ENCODE measurements around the gene STK32B. TPM values are rescaled to one million over a fixed set of nuclear protein-coding genes. Genes with fewer than 3 reads are reported as not detected.

STK32B gene
- total and polyA plus RNA-seq, 2 donors (not counting 3 experiments of a cell fraction or from before 2014, with no cell fraction given): 5.6 to 7.8 TPM

DNA sequence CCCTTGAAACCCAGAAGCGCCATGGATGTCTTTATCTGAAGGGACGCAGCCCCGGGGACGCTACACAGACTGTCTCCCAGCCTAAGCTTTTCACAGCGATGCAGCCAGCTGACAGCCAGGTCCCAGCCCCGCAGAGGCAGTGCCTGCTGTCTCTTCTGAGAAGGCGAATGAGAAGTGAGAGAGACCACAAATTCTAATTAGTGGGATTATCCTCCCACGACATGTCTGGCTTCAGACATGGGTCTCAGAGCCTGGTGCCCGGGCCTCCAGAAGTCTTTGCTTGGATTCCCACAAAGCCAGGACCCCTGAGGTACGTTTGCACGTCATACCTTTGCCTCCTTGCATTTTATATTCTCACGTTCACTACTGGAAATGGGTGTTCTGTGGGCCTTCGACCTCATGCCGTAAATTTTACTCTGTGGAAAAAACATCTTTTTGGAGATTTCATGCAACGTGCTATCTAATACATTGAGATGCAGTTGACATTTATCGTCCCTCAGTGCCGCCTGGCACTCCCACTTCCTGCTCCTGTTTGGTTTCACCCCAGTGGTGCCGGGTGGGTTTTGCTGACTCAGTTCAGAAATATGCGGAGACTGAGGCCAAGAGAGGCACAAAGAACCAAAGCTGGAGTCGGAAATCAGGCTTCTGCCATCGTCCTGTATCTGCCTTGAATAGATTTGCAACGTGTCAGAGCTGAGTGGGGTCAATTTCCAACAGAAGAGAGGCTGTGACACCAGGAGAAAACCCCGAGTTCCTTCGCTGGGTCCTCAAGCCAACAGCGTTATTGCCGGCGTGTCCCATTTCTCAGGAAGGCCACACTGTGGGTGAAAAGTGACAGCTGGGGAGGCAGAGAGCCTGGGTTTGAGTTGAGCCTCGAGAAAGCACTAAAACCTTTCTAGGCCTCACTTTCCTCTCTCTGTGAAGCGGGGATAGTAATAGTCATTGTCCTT lies 114.4 kb downstream of the STK32B start:
- FAIRE-seq (peak; percentile 92), DNase-seq (ENCODE audit: low read depth, low spot score) (peak; percentile 42)
- H2AFZ ChIP-seq (ENCODE audit: low read depth, low read length): peak overlapping the region; percentile 62
- ChIA-PET POLR2A (interaction anchor here (0.6 kb wide), 1 partner anchor 682 kb away, joined by 3 read pairs; no protein-coding TSS in a partner anchor), CTCF (interaction anchor here (0.9 to 1.4 kb wide), 3 partner anchors 8 to 115 kb away, joined by 4 to 5 read pairs (median 4); partner anchors contain the start of gene STK32B)
- no TSS peak for BruUV-seq (replicated peaks)
- intact Hi-C loops (cut with micrococcal nuclease) (no loop called here), dilution Hi-C loops (cut with MboI; ENCODE audit: extremely low pct_ligation_motif_present, low sequenced_read_pairs) (no loop called here)
- no peaks in the 10 kb centered on the region for H4K20me1 ChIP-seq (replicated peaks; ENCODE audit: control insufficient read depth, extremely low read depth, insufficient read depth, low read length)
- TF ChIP-seq GATA2 (IDR thresholded peaks at IDR 0.05; ENCODE audit: insufficient read depth, insufficient read length, low read depth, low read length) (no peak), JUN (IDR thresholded peaks at IDR 0.05; ENCODE audit: borderline replicate concordance, insufficient read depth, insufficient read length, low read depth) (no peak), POLR2AphosphoS5 (IDR thresholded peaks at IDR 0.05; ENCODE audit: insufficient read depth, low read depth, low read length) (peak; percentile 35), FOS (IDR thresholded peaks at IDR 0.05; ENCODE audit: borderline replicate concordance, insufficient read depth, low read length) (peak; percentile 69)
- H3K4me1 ChIP-seq (ENCODE audit: control insufficient read depth, extremely low read depth, insufficient read depth, low read length): peaks cover 12% of the 10 kb centered on the region
- H3K9ac ChIP-seq (replicated peaks; ENCODE audit: extremely low read depth, insufficient read depth, low read length): no peak overlapping the region
- H3K9me1 ChIP-seq (replicated peaks; ENCODE audit: control insufficient read depth, extremely low read depth, insufficient read depth, low read length): no peaks in the 10 kb centered on the region
- no peak overlapping the region for H3K4me3 ChIP-seq (replicated peaks in 1 of 3; ENCODE audit: insufficient read depth in 1 of 3, low read depth in 1 of 3, low read length in 3 of 3)
- H3K27ac ChIP-seq (ENCODE audit: insufficient read depth, low read depth, low read length): peak overlapping the region; percentile 50
- H3K79me2 ChIP-seq (ENCODE audit: control insufficient read depth, insufficient read depth, low read length): no peaks in the 10 kb centered on the region
- no peaks in the 10 kb centered on the region for H3K9me3 ChIP-seq (replicated peaks; ENCODE audit: control insufficient read depth, insufficient read depth, low read length)
- H3K4me2 ChIP-seq (ENCODE audit: insufficient read depth, low read length): peak overlapping the region; percentile 42
- no peaks in the 10 kb centered on the region for H3K36me3 ChIP-seq (ENCODE audit: control insufficient read depth in 2 of 2, extremely low read depth in 1 of 2, insufficient read depth in 2 of 2, low read length in 2 of 2)
- H3K27me3 ChIP-seq (ENCODE audit: control insufficient read depth in 2 of 2, insufficient read depth in 2 of 2, low read length in 2 of 2): no peaks in the 10 kb centered on the region

DNA sequence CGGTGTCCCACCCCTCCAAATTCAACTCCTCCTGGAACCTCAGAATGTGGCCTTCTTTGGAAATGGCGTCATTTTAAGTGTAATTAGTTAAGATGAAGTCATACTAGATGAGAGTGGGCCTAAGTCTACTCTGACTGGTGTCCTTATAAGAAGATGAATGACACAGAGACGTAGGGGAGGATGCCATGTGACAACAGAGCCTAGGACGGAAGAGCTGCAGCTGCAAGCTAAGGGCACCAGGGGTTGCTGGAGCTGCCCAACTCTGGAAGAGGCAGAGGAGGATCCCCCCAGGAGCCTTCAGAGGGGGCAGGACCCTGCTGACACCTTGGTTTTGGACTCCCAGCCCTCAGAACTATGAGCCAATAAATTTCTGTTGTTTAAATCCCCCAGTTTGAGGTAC lies 115.1 kb downstream of the STK32B start:
- ChIA-PET CTCF (interaction anchor here (0.9 to 1.4 kb wide), 2 partner anchors 9 to 116 kb away, joined by 4 to 5 read pairs; partner anchors contain the start of gene STK32B), POLR2A (no interaction called here)
- Histone ChIP-seq H3K27ac (ENCODE audit: insufficient read depth, low read depth, low read length) (peak overlapping the region; percentile 50), H3K4me2 (ENCODE audit: insufficient read depth, low read length) (no peak overlapping the region), H3K9me3 (replicated peaks; ENCODE audit: control insufficient read depth, insufficient read depth, low read length) (no peaks in the 10 kb centered on the region), H3K4me3 (replicated peaks in 1 of 3; ENCODE audit: insufficient read depth in 1 of 3, low read depth in 1 of 3, low read length in 3 of 3) (no peak overlapping the region), H3K4me1 (ENCODE audit: control insufficient read depth, extremely low read depth, insufficient read depth, low read length) (peaks cover 12% of the 10 kb centered on the region), H3K27me3 (ENCODE audit: control insufficient read depth in 2 of 2, insufficient read depth in 2 of 2, low read length in 2 of 2) (no peaks in the 10 kb centered on the region), H3K79me2 (ENCODE audit: control insufficient read depth, insufficient read depth, low read length) (no peaks in the 10 kb centered on the region), H4K20me1 (replicated peaks; ENCODE audit: control insufficient read depth, extremely low read depth, insufficient read depth, low read length) (no peaks in the 10 kb centered on the region), H3K36me3 (ENCODE audit: control insufficient read depth in 2 of 2, extremely low read depth in 1 of 2, insufficient read depth in 2 of 2, low read length in 2 of 2) (no peaks in the 10 kb centered on the region), H3K9me1 (replicated peaks; ENCODE audit: control insufficient read depth, extremely low read depth, insufficient read depth, low read length) (no peaks in the 10 kb centered on the region), H3K9ac (replicated peaks; ENCODE audit: extremely low read depth, insufficient read depth, low read length) (no peak overlapping the region), H2AFZ (ENCODE audit: low read depth, low read length) (peak overlapping the region; percentile 62)
- no peak for DNase-seq (ENCODE audit: low read depth, low spot score)
- BruUV-seq (replicated peaks): no TSS peak
- TF ChIP-seq, protein P1, sequence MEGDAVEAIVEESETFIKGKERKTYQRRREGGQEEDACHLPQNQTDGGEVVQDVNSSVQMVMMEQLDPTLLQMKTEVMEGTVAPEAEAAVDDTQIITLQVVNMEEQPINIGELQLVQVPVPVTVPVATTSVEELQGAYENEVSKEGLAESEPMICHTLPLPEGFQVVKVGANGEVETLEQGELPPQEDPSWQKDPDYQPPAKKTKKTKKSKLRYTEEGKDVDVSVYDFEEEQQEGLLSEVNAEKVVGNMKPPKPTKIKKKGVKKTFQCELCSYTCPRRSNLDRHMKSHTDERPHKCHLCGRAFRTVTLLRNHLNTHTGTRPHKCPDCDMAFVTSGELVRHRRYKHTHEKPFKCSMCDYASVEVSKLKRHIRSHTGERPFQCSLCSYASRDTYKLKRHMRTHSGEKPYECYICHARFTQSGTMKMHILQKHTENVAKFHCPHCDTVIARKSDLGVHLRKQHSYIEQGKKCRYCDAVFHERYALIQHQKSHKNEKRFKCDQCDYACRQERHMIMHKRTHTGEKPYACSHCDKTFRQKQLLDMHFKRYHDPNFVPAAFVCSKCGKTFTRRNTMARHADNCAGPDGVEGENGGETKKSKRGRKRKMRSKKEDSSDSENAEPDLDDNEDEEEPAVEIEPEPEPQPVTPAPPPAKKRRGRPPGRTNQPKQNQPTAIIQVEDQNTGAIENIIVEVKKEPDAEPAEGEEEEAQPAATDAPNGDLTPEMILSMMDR (IDR thresholded peaks at IDR 0.05; ENCODE audit: extremely low read depth in 1 of 2, insufficient read depth in 1 of 2, low read depth in 1 of 2, low read length in 2 of 2): no peak
- TF ChIP-seq JUN (IDR thresholded peaks at IDR 0.05; ENCODE audit: borderline replicate concordance, insufficient read depth, insufficient read length, low read depth): no peak
- no peak for TF ChIP-seq POLR2A (IDR thresholded peaks at IDR 0.05; ENCODE audit: low read depth, low read length)
- no peak for TF ChIP-seq POLR2AphosphoS5 (IDR thresholded peaks at IDR 0.05; ENCODE audit: insufficient read depth, low read depth, low read length)
- no peak for TF ChIP-seq EZH2 (IDR thresholded peaks at IDR 0.05; ENCODE audit: borderline replicate concordance, low read depth, low read length, severe bottlenecking)
- TF ChIP-seq GATA2 (IDR thresholded peaks at IDR 0.05; ENCODE audit: insufficient read depth, insufficient read length, low read depth, low read length): no peak
- TF ChIP-seq, protein P2, sequence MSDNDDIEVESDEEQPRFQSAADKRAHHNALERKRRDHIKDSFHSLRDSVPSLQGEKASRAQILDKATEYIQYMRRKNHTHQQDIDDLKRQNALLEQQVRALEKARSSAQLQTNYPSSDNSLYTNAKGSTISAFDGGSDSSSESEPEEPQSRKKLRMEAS (IDR thresholded peaks at IDR 0.05; ENCODE audit: insufficient read depth, insufficient read length): no peak
- TF ChIP-seq FOS (IDR thresholded peaks at IDR 0.05; ENCODE audit: borderline replicate concordance, insufficient read depth, low read length): no peak
- no peak for TF ChIP-seq MYC (IDR thresholded peaks at IDR 0.05; ENCODE audit: low read depth, low read length)
- intact Hi-C loops (cut with micrococcal nuclease): no loop called here
- dilution Hi-C loops (cut with MboI; ENCODE audit: extremely low pct_ligation_motif_present, low sequenced_read_pairs): no loop called here
- no peak for FAIRE-seq

Measured in endothelial cell of umbilical vein (primary cell).